NCI-H526 treated with DMSO at 0.1 percent for 48 hours (cell line): Measurements from ENCODE around the gene MYO7B.

Source experiments
- DNase-seq: peaks from one replicate; lab custom pipeline; 2025; lab: John Stamatoyannopoulos, UW

The MYO7B gene

DNA sequence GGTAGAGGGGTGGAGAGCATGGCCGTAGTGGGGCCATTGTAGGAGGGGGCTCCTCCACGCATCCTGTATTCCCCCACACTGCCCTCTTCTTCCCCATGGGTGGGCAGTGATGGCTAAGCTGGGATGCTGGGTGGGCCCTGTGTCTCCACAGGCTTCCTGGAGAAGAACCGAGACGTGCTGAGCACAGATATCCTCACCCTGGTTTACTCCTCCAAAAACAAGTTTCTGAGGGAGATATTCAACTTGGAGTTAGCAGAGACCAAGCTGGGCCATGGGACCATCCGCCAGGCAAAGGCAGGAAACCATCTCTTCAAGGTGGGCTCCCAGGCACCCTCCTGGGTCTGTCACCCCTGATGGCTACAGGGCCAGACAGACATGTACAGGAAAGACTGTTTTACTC, 52.8 kb downstream of the MYO7B start:
- no peak for DNase-seq

DNA sequence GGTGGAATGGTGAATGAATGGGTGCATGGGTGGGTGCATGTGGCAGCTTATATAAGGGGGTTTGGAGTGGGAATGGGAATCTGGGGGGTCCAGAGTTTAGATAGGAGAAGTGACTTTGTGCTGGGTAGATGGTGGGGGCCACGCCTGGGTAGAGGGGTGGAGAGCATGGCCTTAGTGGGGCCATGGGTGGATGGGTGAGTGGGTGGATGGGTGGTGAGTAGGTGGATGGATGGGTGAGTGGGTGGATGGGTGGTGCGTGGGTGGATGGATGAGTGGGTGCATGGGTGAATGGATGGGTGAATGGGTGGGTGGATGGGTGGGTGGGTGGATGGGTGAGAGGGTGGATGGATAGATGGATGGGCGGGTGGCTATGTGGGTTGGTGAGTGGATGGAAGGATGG, 53.9 kb downstream of the MYO7B start:
- DNase-seq, result no peak

DNA sequence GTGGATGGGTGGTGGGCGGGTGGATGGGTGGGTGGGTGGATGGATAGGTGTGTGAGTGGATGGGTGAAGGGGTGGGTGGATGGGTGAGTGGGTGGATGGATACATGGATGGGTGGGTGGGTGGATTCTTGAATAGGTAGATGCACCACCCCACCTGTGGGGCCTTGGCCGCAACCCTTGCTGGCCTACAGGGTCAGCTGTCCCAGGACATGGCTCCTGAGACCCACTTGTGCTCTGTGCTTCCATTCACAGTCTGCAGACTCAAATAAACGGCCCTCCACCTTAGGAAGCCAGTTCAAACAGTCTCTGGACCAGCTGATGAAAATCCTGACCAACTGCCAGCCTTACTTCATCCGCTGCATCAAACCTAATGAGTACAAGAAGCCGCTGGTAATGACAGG, 54.4 kb downstream of the MYO7B start:
- no peak for DNase-seq

DNA sequence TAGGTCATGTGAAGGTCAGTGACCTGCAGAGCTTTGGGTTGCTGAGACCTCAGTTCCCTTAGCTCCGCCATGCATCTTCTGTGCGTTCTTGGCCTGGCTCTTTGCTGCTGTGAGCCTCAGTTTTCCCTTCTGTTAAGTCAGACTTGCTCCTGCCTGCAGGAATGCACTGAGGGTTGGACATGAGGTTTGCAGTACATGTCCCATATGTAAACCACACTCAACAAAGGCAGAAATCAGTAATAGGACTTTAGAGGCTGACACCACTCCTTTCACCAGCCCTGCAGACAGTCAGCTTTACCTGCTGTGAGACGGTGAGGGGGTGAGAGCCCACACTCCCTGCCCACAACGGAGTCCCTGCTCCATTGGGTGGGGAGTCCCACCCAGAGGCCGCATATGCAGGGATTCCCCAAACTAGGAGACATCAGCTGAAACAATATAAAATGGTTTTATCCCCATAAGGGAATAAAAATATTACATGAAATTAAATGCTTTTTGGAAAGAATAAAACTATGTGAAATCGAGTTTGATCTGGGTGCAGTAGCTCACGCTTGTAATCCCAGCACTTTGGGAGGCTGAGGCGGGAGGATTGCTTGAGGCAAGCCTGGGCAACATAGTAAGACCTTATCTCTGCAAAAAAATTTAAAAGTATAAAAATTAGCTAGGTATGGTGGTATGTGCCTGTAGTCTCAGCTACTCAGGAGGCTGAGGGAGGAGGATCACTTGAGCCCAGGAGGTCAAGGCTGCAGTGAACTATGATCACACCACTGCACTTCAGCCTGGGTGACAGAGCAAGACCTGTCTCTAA, 55.1 kb downstream of the MYO7B start:
- DNase-seq, result no peak

DNA sequence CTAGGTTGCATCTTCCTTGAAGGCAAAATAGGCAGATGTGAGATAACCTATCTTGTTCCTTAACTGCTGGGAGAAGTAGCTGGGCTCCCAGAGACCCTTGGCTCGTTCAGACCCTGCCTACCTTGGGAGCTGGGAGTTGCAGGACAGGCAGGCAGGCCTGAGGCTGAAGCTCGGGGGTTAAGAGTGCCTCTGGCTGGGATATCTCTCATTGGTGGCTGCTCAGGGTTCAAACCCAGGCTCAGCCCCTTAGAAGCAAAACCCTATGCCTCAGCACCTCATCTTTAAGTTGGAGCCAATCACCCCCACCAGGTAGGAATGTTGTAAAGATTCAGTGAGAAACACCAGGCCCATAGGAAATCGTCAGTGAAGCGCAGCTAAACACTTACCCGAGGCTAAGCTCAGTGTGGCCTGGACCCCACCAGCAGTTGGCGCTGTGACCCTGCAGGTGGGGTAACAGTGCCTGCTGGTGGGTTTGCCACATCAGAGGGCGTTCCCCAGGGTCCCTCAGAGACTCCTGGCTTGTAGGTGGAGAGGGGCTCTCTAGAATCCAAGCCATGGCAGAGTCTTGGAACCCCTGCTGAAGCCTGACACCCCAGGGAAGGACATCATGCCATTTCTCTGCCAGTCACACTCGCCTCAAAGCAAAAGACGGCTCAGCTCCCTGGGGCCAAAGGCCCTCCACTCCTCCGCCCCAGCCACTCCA, 55.9 kb downstream of the MYO7B start:
- peak; percentile 11 for DNase-seq

DNA sequence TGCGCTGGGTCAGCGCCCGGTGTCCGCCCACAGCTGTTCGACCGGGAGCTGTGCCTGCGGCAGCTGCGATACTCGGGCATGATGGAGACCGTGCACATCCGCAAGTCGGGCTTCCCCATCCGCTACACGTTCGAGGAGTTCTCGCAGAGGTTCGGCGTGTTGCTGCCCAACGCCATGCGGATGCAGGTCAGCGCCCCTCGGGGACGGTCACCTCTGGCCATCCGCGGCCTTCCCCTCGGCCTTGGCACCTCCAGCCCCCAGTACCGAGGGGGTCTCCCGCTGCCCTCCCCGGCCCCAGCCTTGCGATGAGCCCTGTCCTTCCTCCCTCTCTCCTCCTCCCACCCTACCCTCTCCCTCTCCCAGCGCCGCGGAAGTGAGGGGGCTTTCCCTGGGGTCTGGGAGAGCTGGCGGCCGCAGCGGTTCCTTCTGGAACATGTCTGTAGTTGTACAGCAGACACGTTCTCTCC, 57.3 kb downstream of the MYO7B start:
- no peak for DNase-seq

DNA sequence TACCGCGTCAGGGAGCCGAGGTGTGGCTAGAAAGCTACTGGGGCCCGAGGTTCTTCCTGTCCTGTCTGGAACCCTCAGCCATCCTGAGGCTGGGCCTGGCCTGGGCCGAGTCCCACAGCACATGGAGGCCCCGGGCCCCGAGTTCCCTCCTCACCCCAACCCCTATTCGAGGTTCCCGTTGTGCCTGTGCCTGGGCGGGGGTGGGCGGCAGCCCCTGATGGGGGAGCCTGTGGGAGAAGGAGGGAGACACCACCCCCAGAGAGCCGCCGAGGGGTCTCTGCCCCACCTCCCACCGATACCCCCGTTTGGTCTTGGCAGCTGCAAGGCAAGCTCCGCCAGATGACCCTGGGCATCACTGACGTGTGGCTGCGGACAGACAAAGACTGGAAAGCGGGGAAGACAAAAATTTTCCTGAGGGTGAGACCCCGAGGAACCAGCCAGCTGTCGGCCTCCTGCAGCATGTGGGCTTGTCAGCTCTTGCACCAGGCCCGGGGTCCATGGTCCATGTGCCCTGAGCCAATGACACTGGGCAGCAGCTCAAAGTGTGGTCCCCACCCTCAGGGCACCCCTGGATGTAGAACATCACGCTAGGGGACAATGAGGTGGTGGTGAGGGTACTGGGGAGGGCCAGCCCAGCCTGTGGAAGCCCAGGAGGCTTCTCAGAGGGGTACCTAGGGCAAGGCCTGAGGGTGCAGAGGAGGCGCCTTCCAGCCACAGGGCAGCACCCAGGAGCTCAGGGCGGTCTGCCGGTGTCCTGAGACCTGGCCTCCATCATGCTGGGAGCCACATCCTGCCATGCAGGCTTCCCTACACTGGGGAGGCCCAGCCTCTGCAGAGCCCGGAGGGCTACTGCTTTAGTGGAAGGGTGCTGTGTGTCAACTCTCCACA, 58.0 kb downstream of the MYO7B start:
- DNase-seq, result no peak

DNA sequence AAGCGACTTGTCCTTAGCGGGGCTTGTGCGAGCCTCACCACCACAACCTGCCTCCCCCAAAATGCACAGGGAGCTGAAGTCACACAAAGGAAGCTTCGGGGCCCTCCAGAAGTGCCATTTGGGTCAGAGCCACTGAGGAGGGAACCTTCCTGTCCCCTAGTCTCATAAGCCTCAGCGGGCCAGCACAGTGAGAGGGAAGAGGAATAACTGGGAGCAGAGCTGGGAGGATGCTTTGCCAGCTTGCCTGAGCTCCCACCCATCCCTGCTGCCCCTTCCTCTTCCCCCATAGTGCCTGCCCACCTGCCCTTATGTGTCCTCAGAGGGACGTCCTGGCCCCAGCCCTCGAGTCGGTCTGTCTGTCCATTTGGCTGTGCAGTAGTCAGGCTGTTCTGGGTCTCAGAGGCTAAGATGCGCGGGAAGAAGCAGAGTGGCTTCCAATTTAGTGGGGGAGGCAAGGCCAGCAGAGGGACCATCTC, 58.7 kb downstream of the MYO7B start:
- DNase-seq, result no peak

DNA sequence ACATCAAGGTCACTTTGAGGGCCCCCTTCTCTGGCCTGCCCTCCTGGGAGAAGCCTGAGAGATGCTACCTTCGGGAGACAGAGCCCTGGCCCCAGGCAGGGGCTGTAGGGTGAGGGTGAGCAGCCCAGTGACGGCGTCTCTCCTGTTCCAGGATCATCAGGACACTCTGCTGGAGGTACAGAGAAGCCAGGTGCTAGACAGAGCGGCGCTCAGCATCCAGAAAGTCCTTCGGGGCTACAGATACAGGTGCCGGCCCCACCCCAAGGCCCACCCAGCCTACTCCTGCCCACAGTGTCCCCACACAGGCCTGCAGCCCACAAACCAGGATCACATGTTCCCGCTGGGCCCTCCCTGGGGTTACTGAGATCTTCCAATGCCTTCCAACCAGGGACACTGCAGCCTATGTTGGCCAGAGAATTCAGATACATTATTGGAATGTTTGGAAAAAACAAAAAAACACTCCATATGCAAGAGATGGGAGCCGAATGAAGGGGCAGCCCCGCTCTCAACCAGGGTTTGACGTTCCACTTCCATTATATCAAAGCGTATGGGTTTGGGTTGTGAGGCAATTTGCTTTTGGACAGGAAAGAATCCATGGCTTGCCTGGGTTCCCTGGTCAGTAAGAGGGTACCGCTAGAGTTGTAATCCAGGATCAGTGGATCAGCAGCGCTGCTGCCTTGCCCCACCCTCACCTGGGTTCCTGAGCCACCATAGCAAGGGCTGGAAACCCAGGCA, 61.0 kb downstream of the MYO7B start:
- no peak for DNase-seq

DNA sequence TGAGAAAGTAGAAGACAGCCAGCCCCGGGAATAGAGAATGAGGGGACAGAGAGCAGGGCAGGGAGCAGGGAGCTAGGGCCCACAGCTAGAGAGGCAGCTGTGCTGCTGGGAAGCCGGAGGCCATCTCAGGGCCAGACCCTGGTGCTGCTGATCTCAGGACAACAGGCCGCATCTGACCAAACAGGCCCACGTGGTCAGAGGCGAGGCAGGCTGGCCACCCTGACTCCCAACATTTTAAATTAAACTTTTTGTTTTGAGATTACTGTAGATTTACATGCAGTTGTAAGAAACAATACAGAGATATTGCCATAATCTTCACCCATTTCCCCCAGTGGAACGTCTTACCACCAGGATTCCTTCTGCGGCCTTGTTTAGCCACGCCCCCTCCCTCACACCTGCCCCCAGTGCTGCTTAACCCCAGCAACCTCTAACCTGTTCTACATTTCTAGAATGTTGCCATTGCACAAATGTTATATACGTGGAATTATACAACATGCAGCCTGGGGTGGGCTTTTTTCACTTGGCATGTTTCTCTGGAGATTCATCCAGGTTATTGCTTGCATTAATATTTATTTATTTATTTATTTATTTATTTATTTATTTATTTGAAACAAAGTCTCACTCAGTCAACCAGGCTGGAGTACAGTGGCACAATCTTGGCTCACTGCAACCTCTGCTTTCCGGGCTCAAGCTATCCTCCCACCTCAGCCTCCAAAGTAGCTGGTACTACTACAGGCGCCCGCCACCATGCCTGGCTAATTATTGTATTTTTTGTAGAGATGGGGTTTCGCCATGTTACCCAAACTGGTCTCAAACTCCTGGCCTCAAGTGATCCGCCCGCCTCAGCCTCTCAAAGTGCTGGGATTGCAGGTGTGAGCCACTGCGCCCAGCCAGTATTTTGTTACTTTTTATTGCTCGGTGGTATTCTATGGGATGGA, 61.8 kb downstream of the MYO7B start:
- no peak for DNase-seq

DNA sequence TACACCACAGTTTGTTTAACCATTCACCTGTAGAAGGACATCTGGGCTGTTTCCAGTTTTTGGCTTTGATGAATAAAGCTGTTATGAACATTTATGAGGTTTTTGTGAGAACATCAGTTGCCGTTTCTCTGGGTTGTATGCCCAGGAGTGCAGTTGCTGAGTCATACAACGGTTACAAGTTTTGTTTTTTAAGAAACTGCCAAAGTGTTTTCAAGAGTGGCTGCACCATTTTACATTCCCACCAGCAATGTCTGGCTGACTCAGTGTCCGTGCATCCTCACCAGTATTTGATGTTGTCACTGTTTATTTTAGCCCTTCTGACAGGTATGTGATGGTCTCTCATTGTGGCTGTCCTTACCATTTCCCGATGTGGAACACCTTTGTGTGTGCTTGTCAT, 62.5 kb downstream of the MYO7B start:
- DNase-seq, result no peak

DNA sequence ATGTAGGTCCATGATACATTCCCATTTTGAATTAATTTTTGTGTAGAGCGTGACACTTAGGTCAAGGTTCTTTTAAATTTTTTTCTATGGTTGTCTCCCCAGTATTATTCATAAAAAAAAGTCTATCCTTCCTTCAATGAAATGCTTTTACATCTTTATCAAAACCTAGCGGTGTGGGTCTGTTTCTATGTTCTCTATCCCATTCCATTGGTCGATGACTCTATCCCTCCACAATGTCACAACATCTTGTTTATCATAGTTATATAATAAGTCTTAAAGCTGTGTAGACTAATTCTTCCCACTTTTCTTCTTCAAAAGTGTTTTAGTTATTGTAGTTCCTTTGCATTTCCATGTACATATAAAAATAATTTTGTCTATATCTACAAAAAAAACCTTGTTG, 63.2 kb downstream of the MYO7B start:
- DNase-seq, result no peak

DNA sequence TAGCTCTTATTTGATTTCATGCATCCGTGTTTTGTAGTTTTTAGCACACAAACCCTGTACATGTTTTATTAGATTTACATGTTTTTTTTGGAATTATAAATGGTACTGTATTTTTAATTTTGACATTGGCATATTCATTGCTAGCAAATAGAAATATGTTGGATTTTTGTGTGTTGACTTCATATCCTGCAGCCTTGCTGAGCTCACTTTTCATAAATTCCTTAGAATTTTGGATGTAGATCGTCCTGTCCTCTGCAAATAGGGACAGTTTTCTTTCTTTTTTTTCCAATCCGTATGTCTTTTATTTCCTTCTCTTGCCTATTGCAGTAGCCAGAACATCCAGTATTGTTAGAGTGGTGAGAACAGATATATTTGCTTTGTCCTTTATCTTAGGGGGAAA, 63.7 kb downstream of the MYO7B start:
- DNase-seq, result no peak

DNA sequence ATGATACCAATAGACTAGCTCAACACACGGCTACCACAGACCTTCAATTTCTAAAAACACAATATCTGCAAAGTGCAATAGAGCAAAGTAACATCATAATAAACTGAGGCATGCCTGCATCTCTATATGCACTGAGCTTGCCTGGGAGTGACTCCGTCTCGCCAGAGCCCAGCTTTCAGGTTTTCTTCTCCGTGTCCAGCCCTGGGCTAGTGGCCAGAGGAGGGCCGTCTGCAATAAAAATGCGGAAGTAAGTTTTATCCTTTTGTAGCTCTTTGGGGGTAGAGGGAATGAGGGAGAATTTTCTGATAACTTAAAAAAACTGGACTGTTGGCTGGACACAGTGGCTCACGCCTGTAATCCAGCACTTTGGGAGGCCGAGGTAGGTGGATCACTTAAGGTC, 69.5 kb downstream of the MYO7B start:
- DNase-seq, result no peak

DNA sequence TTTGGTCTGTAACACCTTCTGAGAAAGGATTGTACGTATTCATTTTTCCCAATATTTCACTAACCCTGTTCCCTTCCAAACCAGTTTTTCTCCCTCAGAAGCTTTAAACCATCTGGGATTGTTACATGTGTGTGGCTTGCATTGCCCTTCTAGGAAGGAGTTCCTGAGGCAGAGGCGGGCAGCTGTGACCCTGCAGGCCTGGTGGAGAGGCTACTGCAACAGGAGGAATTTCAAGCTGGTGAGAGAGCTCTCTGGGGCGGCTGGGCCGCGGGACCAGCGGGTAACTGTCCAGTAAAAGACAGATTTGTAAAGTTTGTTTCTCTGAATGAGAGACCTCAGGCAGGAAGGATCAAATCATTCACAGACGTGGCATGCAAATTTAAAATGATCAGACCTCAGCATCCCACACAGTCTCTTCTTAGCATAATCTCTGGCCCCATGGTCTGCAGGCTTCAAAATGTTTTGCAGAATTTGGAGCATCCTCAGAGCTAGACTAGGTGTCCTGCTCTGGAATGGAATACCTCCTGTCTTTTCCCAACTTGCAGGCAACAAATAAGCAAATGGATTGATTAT, 70.3 kb downstream of the MYO7B start:
- DNase-seq, result no peak

DNA sequence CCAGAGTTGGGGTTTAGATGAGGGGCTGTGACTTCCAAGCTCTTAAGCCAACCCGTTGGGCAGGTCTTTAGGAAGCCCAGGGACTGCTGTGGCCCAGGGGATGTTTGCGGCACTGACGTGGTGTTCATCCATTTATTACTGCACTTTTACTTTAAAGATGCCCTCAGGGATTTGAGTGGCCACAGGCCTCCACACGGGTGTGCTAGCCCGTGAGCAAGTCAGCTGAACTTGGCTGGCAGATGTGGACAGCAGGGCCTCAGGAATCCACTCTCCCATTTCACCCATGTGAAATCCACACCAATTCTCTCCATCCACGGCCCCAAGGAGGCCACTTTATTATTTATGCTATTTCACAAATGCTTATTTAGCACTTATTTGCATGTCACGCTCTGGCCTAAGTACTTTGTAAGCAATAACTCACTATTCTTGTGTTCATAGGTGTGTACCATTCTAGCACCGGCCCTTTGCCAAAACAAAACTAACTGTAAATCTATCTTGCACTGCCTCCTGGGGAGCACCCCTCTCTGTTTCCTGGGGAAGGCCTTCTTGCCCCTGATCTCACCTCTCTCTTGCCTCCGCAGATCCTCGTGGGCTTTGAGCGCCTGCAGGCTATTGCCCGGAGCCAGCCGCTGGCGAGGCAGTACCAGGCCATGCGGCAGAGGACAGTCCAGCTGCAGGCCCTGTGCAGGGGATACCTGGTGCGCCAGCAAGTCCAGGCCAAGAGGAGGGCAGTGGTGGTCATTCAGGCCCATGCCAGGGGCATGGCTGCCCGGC, 71.3 kb downstream of the MYO7B start:
- DNase-seq, result no peak

DNA sequence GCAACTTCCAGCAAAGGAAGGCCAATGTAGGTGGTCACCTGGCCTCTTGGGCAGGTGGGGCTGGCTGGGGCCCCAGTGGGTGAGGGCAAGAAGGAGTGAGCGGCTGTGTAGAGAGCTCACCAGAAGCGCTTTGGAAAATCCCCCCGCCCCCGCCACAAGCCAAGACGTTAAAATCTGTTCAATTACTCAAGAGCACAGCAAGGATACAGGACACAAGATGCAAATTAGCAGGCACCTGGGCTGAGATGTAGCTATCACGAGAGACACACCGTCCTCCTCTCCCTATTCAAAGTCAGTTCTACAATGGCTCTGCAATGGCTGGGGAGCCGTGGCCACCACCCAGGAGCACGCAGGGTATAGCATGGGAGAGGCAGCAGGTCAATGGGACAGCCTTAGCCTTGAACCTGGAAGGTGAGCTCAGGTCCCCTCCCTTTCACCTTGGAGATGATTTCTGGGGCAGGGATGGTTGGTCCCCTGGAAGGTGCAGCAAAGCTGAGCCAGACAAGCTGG, 72.0 kb downstream of the MYO7B start:
- no peak for DNase-seq

DNA sequence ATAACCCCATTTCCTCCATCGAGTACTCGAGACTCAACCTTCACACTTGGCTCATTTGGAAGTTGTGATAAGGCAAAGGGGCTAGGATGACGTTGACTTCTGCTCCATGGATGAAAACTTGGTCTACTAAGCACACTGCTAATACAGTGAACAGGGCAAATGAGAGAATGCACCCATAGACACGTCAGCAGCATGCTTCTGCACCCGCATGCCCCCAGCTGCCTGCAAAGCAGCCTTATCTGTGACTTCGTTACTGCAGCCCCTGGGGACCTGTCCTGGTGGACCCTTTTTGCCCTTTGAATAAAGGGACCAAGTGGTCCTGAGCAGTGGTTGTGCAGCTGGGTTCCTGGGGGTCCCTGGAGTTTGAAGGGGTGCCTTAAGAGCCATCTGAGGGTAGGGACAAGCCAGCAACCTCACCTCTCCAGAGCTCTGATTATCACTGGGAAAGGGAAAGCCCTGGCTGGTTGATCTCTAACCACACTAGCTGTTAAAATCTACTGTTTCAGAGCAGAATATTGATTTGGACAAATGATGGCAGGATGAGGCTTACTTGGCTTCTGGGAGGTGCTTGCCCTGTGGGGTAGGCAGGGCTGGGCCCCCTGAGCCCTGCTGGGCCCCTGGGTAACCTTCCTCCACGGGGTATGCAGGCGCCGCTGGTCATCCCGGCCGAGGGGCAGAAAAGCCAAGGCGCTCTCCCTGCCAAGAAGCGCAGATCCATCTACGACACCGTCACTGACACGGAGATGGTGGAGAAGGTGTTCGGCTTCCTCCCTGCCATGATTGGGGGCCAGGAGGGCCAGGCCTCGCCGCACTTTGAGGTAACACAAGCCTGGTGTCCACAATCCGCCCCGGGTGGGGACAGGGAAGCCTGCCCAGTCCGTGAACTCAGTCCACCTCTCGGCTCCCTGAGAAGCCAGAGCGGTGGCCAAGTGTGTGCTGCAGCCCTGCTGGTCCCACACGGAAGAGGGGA, 72.9 kb downstream of the MYO7B start:
- DNase-seq, result no peak
